Thyroid gland (tissue), 4 donors: ENCODE data around the gene CSTF2T.

Experiments
- POLR2A ChIP-seq, 2 donors: fragments of 450-650 bp; IDR thresholded peaks; one replicate each; pipeline ENCODE4 v1.6.1; 2017; ENCODE audit warnings: antibody characterized with exemption in 2 of 2, mild to moderate bottlenecking in 2 of 2, moderate library complexity in 1 of 2
- TF ChIP-seq, protein P1 (sequence below), 6 experiments: fragments of 200-600 bp in 3 of 6; fragments of 450-650 bp in 3 of 6; sonication (generic) in 3 of 6; IDR thresholded peaks; one replicate each; pipeline ENCODE4 v1.5.1; 2016 to 2019; ENCODE audit warnings: antibody characterized with exemption in 6 of 6, mild to moderate bottlenecking in 2 of 6, inconsistent platforms in 1 of 6, moderate library complexity in 1 of 6

DNA sequence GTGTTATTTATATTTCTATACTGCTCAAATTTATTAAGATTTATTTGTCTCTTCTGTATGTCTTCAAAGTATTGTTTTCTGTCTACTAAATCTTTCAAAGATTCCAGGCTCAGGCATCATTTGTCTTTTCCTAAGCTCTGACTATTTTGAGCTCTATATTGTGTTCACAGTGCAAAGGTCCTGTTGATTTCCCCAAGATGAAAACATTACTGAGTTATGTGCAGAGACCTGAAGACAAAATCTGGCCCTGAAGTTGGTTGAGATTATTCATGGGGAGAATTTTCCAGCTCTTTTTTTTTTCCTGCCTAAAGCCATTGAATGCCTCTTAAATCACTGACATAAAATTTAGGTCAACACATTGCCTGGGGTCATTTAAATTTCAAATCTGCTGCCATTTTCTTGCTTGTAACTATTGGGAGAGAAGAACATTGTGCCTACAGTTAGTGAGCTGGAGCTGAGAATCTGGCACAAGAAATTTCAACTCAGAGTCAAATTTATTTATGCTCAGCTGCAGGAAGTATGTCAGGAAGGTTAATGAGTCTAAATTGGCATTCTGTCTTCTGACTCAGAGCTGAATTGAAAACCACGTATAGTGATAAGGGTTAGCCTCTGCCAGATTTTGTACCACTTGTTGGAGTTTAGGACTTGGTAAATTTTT is 31.6 kb downstream of the CSTF2T start:
- TF ChIP-seq, protein P1, sequence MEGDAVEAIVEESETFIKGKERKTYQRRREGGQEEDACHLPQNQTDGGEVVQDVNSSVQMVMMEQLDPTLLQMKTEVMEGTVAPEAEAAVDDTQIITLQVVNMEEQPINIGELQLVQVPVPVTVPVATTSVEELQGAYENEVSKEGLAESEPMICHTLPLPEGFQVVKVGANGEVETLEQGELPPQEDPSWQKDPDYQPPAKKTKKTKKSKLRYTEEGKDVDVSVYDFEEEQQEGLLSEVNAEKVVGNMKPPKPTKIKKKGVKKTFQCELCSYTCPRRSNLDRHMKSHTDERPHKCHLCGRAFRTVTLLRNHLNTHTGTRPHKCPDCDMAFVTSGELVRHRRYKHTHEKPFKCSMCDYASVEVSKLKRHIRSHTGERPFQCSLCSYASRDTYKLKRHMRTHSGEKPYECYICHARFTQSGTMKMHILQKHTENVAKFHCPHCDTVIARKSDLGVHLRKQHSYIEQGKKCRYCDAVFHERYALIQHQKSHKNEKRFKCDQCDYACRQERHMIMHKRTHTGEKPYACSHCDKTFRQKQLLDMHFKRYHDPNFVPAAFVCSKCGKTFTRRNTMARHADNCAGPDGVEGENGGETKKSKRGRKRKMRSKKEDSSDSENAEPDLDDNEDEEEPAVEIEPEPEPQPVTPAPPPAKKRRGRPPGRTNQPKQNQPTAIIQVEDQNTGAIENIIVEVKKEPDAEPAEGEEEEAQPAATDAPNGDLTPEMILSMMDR (IDR thresholded peaks at IDR 0.05): no peak
- no peak for TF ChIP-seq POLR2A (IDR thresholded peaks at IDR 0.05)
